ENCODE measurements around the gene DNLZ. TPM values are rescaled to one million over a fixed set of nuclear protein-coding genes. Genes with fewer than 3 reads are reported as not detected.

DNLZ gene
- total and polyA plus RNA-seq, 2 of the 4 experiments (the other 2 are of a cell fraction) = 2.0 to 11.4 TPM

GRCh38 chr9:136341042-136341655, 22.4 kb downstream of the DNLZ start:
- no peak overlapping the region for H2BK20ac ChIP-seq (ENCODE audit: low read depth, low read length)
- no peak overlapping the region for H4K91ac ChIP-seq (ENCODE audit: insufficient read depth, low read depth, low read length)
- intact Hi-C loops (cut with micrococcal nuclease) (no loop called here), in situ Hi-C loops (cut with MboI; ENCODE audit: low sequenced_read_pairs) (no loop called here), dilution Hi-C loops (cut with HindIII; ENCODE audit: low sequenced_read_pairs, unreplicated experiment) (no loop called here)
- no peak overlapping the region for H3K4me2 ChIP-seq (ENCODE audit: low read depth, low read length)
- H2BK5ac ChIP-seq (ENCODE audit: low read depth, low read length, poor library complexity, severe bottlenecking) = no peak overlapping the region
- H3K18ac ChIP-seq (ENCODE audit: low read depth, low read length) = no peak overlapping the region
- DNase-seq (no peak), ATAC-seq (ENCODE audit: low read depth) (no peak)
- POLR2A ChIA-PET (ENCODE audit: unreplicated experiment) = no interaction called here
- CTCF ChIA-PET = no interaction called here
- no peak for TF ChIP-seq MXI1 (IDR thresholded peaks at IDR 0.05; ENCODE audit: borderline replicate concordance, low read depth, low read length)
- TF ChIP-seq SMC3 (IDR thresholded peaks at IDR 0.05; ENCODE audit: low read depth, low read length) = no peak
- no peak for TF ChIP-seq USF2 (IDR thresholded peaks at IDR 0.05; ENCODE audit: low read depth, low read length)
- no peak for TF ChIP-seq BHLHE40 (IDR thresholded peaks at IDR 0.05; ENCODE audit: low read depth, low read length)
- TF ChIP-seq NFE2L2 (IDR thresholded peaks at IDR 0.05; ENCODE audit: low read depth, low read length) = no peak
- H4K5ac ChIP-seq (ENCODE audit: low read depth, low read length) = no peak overlapping the region
- no peak overlapping the region for H2BK15ac ChIP-seq (ENCODE audit: low read depth, low read length)
- H3K79me1 ChIP-seq (ENCODE audit: low read depth in 1 of 2, low read length in 2 of 2) = peaks cover 16 to 74% of the 10 kb centered on the region in 2 experiments
- no peak overlapping the region for H3K4ac ChIP-seq (ENCODE audit: low read depth, low read length)
- H3K14ac ChIP-seq (replicated peaks; ENCODE audit: low read depth, low read length) = no peak overlapping the region
- H2AK9ac ChIP-seq (replicated peaks; ENCODE audit: low read depth, low read length, poor library complexity) = no peak overlapping the region
- H3K56ac ChIP-seq (ENCODE audit: extremely low read depth, insufficient read depth, low read length) = no peak overlapping the region
- BruUV-seq (replicated peaks) = no TSS peak
- H2AFZ ChIP-seq (replicated peaks; ENCODE audit: low read length, poor library complexity) = no peak overlapping the region
- H3K27ac ChIP-seq (ENCODE audit: insufficient read depth, low read length) = no peak overlapping the region
- H3K4me1 ChIP-seq (ENCODE audit: control insufficient read depth, insufficient read depth, low read length) = peaks cover 11% of the 10 kb centered on the region; the same call in 1 of the 2 replicates
- H3K27me3 ChIP-seq (ENCODE audit: control insufficient read depth, insufficient read depth, low read length) = no peaks in the 10 kb centered on the region
- no peak overlapping the region for H3K4me3 ChIP-seq (ENCODE audit: insufficient read depth, low read depth, low read length)
- no peak overlapping the region for H4K8ac ChIP-seq (ENCODE audit: low read depth in 2 of 2, low read length in 2 of 2)
- H2BK120ac ChIP-seq (ENCODE audit: low read depth, low read length) = no peak overlapping the region
- H2AK5ac ChIP-seq (ENCODE audit: low read depth, low read length) = no peak overlapping the region
- no peaks in the 10 kb centered on the region for H3K9me3 ChIP-seq (ENCODE audit: control insufficient read depth, insufficient read depth, low read length)
- peaks cover 77% of the 10 kb centered on the region for H3K36me3 ChIP-seq (ENCODE audit: control insufficient read depth, insufficient read depth, low read length)
- peaks cover 78% of the 10 kb centered on the region for H4K20me1 ChIP-seq (ENCODE audit: insufficient read depth, low read length)
- no peak overlapping the region for H3K9ac ChIP-seq (ENCODE audit: low read depth, low read length)
- no peak overlapping the region for H3K23ac ChIP-seq (ENCODE audit: low read depth, low read length)
- peaks cover 4% of the 10 kb centered on the region; the same call in 1 of the 2 replicates for H3K9me1 ChIP-seq (ENCODE audit: insufficient read depth, low read length)
- 89% methylated on average over 3 of the region's 18 CpGs; no CpG with 5 or more reads in 1 of the 2 experiments for WGBS, 2 experiments (ENCODE audit: extremely low coverage in 2 of 2, insufficient read length in 1 of 2)
